Activated CD4-positive, alpha-beta memory T cell treated with anti-CD3 and anti-CD28 coated beads, Interleukin-2, amount 10 ng/mL, durations not matched to agents 7 days and 5 days (primary cell): ENCODE data around the gene CYB561A3. TPM values are rescaled to one million over a fixed set of nuclear protein-coding genes. Genes with fewer than 3 reads are reported as not detected.

Experiments
- CTCF ChIA-PET: fragments of 350-600 bp; sonication (Branson Sonifier 250); formaldehyde crosslinking; loops from one replicate; lab custom pipeline; 2021; ENCODE audit warnings: antibody characterized with exemption, inconsistent platforms; lab: Charles Lee
- POLR2A ChIA-PET: fragments of 350-600 bp; sonication (Branson Sonifier 250); formaldehyde crosslinking; loops from one replicate; lab custom pipeline; 2021; ENCODE audit warnings: antibody characterized with exemption; lab: Charles Lee
- DNase-seq: peaks from one replicate; pipeline ENCODE4 v3.0.0-alpha.2; 2020
- H3K27ac Mint-ChIP-seq: one replicate; pipeline ENCODE4 v1.8.0; 2021; ENCODE audit warnings: mild to moderate bottlenecking, mixed read lengths
- H3K27me3 Mint-ChIP-seq: one replicate; pipeline ENCODE4 v1.8.0; 2021; ENCODE audit warnings: mixed read lengths
- H3K36me3 Mint-ChIP-seq: one replicate; pipeline ENCODE4 v1.8.0; 2021; ENCODE audit warnings: low read depth, mixed read lengths
- H3K4me1 Mint-ChIP-seq: one replicate; pipeline ENCODE4 v1.8.0; 2021; ENCODE audit warnings: mixed read lengths
- H3K4me3 Mint-ChIP-seq: one replicate; pipeline ENCODE4 v1.8.0; 2021; ENCODE audit warnings: mild to moderate bottlenecking, mixed read lengths
- H3K9me3 Mint-ChIP-seq: one replicate; pipeline ENCODE4 v1.8.0; 2021; ENCODE audit warnings: mixed read lengths
- total RNA-seq, 2 experiments: library from RNA; stranded (reverse); gene quantifications; one replicate each; pipeline ENCODE4 v1.2.3, GENCODE V29; 2021

The CYB561A3 gene
- total RNA-seq, 2 experiments from 2014 or later = 36.0 to 38.6 TPM

DNA sequence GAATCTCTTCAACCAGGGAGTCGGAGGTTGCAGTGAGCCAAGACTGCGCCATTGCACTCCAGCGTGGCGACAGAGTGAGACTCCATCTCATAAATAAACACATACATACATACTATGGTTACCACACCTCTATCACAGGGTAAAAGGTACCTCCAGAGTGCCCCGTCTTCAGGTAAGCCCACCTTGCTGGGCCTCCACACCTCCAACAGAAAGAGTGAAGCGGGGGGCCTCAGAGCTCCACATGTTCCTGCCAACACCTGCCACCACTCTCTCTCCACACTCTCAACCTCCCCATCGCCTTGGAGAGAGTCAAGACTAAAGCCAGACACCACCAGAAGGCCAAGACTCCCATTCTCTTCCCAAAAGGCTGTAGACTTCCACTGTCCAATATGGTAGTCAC is 56.3 kb downstream of the CYB561A3 start:
- Mint-ChIP-seq H3K27me3 (no peaks in the 10 kb centered on the region), H3K4me3 (no peak overlapping the region), H3K36me3 (peaks cover 41% of the 10 kb centered on the region), H3K27ac (no peak overlapping the region), H3K4me1 (no peaks in the 10 kb centered on the region), H3K9me3 (no peaks in the 10 kb centered on the region)
- POLR2A ChIA-PET = no interaction called here
- no peak for DNase-seq
- CTCF ChIA-PET = interaction anchor here (1.5 kb wide), 1 partner anchor 31 kb away, joined by 3 read pairs; no protein-coding TSS in a partner anchor

DNA sequence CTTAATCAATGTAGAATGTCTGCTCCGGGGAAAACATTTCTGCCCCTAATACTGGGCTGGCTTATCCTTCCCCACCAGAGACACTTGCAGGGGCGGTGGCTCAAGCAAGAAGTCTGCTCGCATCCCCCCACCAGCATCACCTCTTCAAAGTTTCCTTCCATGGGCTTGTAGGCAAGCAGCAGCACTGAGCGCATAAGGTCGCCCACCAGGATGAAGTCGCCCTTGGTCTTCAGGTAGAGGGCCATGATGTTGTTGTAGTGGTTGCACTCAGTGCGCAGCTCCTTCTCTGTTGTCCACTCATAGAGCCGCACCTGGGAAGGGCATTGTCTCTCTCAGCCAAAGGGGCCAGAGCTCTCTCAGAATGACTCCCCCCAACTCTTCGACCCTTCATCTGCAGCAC is 58.0 kb downstream of the CYB561A3 start:
- H3K27ac Mint-ChIP-seq = no peak overlapping the region
- DNase-seq = no peak
- H3K36me3 Mint-ChIP-seq = peaks cover 45% of the 10 kb centered on the region
- ChIA-PET CTCF (no interaction called here), POLR2A (no interaction called here)
- no peaks in the 10 kb centered on the region for H3K9me3 Mint-ChIP-seq
- H3K27me3 Mint-ChIP-seq = no peaks in the 10 kb centered on the region
- H3K4me3 Mint-ChIP-seq = no peak overlapping the region
- peaks cover 4% of the 10 kb centered on the region for H3K4me1 Mint-ChIP-seq

- H3K4me1 Mint-ChIP-seq = peaks cover 15% of the 10 kb centered on the region
- no peak overlapping the region for H3K4me3 Mint-ChIP-seq
- CTCF ChIA-PET = no interaction called here
- H3K9me3 Mint-ChIP-seq = no peaks in the 10 kb centered on the region
- no peak overlapping the region for H3K27ac Mint-ChIP-seq
- DNase-seq = no peak
- POLR2A ChIA-PET = no interaction called here
- H3K27me3 Mint-ChIP-seq = no peaks in the 10 kb centered on the region
- H3K36me3 Mint-ChIP-seq = peaks cover 51% of the 10 kb centered on the region
Observed at GRCh38 chr11:61302550-61302949, 59.1 kb downstream of the CYB561A3 start.

Other genes with a start within 250 kb of the CYB561A3 start
- 1 to 10 TPM; 6.1 to 7.5 TPM for gene VPS37C, start 200.5 kb downstream of the CYB561A3 start, total RNA-seq
- gene PGA3, start 158.4 kb downstream of the CYB561A3 start, total RNA-seq = not detected
- not detected for gene PGA4, start 139.5 kb downstream of the CYB561A3 start, total RNA-seq
- gene PGA5, start 120.7 kb downstream of the CYB561A3 start, total RNA-seq = not detected
- 1 to 10 TPM in 1 of 2 experiments, under 1 TPM in 1; 0.98 to 1.7 TPM for gene VWCE, start 66.6 kb downstream of the CYB561A3 start, total RNA-seq
- gene DDB1, start 28.8 kb downstream of the CYB561A3 start, total RNA-seq = 100 to 1,000 TPM; 166 to 174 TPM
- gene TKFC, start 28.7 kb downstream of the CYB561A3 start, total RNA-seq = 10 to 100 TPM; 49.6 to 51.5 TPM
- 10 to 100 TPM; 45.5 to 50.0 TPM for gene TMEM138, start 492 bp upstream of the CYB561A3 start, total RNA-seq
- gene TMEM216, start 30.7 kb upstream of the CYB561A3 start, total RNA-seq = 1 to 10 TPM; 7.6 to 9.3 TPM
- 10 to 100 TPM; 89.6 to 90.2 TPM for gene CPSF7, start 68.1 kb upstream of the CYB561A3 start, total RNA-seq
- gene SDHAF2, start 68.2 kb upstream of the CYB561A3 start, total RNA-seq = 10 to 100 TPM; 47.3 to 47.5 TPM
- gene LRRC10B, start 146.9 kb upstream of the CYB561A3 start, total RNA-seq = under 1 TPM in 1 of 2 experiments, not detected in 1; 0.13 TPM
- not detected for gene SYT7, start 219.2 kb upstream of the CYB561A3 start, total RNA-seq